ENCODE results near the gene SELENBP1. TPM values are rescaled to one million over a fixed set of nuclear protein-coding genes. Genes with fewer than 3 reads are reported as not detected.

SELENBP1 gene
- total and polyA plus RNA-seq, 9 donors: 29.6 to 117 (median 65.7) TPM

DNA sequence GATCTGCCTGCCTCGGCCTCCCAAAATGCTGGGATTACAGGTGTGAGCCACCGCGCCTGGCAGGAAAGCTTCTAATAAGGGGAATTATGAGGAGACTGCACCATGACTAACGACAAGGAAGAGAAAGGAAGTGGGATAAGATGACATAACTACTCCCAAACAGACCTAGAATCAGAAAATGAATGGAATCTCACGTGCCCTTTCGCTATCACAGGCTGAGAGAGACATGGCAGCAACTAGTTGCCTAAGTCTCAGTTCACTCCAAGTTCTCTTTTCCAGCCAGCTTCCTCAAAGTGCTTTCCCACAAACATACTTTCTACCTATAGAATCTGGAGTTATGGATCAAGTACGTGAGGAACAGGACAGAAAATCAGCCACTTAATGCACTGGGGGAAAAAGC, 47.3 kb downstream of the SELENBP1 start:
- intact Hi-C loops (cut with DNase I): loop anchor here in 1 of 4 donors (10.0 kb wide), 1 partner anchor 130 kb away; the partner anchor contains the start of genes PIP5K1A and VPS72

DNA sequence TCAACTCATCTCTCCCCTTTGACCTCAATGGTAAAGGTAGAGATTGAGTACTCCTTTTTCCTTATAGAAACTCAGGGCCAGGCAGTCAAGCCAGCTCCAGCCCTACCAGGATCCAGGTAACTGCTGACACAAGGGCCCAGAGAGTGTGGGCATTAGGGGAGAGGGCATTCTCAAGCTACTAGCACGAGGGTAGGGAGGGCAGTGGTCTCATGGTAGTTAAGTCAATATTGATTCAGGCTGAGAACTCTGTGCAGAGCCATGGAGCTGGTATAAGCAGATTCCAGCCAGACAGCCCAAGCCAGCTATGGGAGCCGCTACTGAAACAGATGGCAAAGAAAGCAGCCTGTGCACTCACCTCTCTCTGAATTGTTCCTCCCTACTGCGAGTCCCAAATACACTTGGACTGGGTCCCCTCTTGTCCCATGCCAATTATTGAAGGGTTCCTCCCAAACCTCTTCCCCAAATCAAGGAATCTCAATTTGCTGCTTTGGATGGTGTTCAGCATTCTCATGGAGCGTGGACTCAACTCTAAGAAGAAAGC, 48.0 kb downstream of the SELENBP1 start:
- H3K9me3 ChIP-seq: no peaks in the 10 kb centered on the region
- intact Hi-C loops (cut with DNase I): loop anchor here in 1 of 4 donors (10.0 kb wide), 1 partner anchor 130 kb away; the partner anchor contains the start of genes PIP5K1A and VPS72
- 90 to 92% (median 90%) methylated on average over 4 of the region's 4 CpGs for WGBS, 3 donors
- H3K4me3 ChIP-seq: no peak overlapping the region
- no peaks in the 10 kb centered on the region for H3K36me3 ChIP-seq
- H3K4me1 ChIP-seq (ENCODE audit: insufficient read depth): peaks cover 3% of the 10 kb centered on the region
- no peak overlapping the region for H3K27ac ChIP-seq
- no peak for DNase-seq
- TF ChIP-seq POLR2A (IDR thresholded peaks at IDR 0.05) (no peak), EP300 (IDR thresholded peaks at IDR 0.05) (no peak)
- TF ChIP-seq, protein P1, sequence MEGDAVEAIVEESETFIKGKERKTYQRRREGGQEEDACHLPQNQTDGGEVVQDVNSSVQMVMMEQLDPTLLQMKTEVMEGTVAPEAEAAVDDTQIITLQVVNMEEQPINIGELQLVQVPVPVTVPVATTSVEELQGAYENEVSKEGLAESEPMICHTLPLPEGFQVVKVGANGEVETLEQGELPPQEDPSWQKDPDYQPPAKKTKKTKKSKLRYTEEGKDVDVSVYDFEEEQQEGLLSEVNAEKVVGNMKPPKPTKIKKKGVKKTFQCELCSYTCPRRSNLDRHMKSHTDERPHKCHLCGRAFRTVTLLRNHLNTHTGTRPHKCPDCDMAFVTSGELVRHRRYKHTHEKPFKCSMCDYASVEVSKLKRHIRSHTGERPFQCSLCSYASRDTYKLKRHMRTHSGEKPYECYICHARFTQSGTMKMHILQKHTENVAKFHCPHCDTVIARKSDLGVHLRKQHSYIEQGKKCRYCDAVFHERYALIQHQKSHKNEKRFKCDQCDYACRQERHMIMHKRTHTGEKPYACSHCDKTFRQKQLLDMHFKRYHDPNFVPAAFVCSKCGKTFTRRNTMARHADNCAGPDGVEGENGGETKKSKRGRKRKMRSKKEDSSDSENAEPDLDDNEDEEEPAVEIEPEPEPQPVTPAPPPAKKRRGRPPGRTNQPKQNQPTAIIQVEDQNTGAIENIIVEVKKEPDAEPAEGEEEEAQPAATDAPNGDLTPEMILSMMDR (IDR thresholded peaks at IDR 0.05): no peak
- H3K27me3 ChIP-seq: no peaks in the 10 kb centered on the region

More for the DNA sequence above, 47.3 kb downstream of the SELENBP1 start:
- no peak overlapping the region for H3K4me3 ChIP-seq
- H3K27me3 ChIP-seq: no peaks in the 10 kb centered on the region
- H3K4me1 ChIP-seq (ENCODE audit: insufficient read depth): peaks cover 3% of the 10 kb centered on the region
- no peaks in the 10 kb centered on the region for H3K36me3 ChIP-seq
- 71 to 77% (median 74%) methylated on average over 7 of the region's 7 CpGs for WGBS, 3 donors
- H3K9me3 ChIP-seq: no peaks in the 10 kb centered on the region
- no peak for DNase-seq
- TF ChIP-seq EP300 (IDR thresholded peaks at IDR 0.05) (no peak), POLR2A (IDR thresholded peaks at IDR 0.05) (no peak)
- H3K27ac ChIP-seq: no peak overlapping the region

DNA sequence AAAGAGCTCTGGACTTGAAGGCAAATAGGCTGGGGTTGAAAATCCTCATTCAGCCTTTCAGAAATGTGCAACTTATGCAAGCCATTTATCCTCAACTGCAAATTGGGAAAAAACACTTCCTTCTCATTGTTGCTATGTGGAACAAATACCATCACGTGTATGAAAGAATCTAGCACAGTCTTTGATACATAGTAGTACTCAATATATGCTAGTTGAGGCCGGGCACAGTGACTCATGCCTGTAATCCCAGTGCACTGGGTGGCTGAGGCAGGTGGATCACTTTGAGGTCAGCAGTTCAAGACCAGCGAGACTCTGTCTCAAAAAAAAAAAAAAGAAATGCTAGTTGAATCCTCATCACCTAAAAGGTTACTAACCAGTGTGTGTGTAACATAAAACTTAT, 53.5 kb downstream of the SELENBP1 start:
- H3K9me3 ChIP-seq: no peaks in the 10 kb centered on the region
- intact Hi-C loops (cut with DNase I): no loop called here
- no peak for DNase-seq
- TF ChIP-seq EP300 (IDR thresholded peaks at IDR 0.05) (no peak), POLR2A (IDR thresholded peaks at IDR 0.05) (no peak)
- TF ChIP-seq, protein P1 (IDR thresholded peaks at IDR 0.05): no peak
- H3K27ac ChIP-seq: no peak overlapping the region
- H3K36me3 ChIP-seq: no peaks in the 10 kb centered on the region
- H3K27me3 ChIP-seq: no peaks in the 10 kb centered on the region
- peaks cover 8% of the 10 kb centered on the region for H3K4me1 ChIP-seq (ENCODE audit: insufficient read depth)
- WGBS, 3 donors: 70 to 73% (median 71%) methylated on average over 3 of the region's 3 CpGs
- H3K4me3 ChIP-seq: no peak overlapping the region

DNA sequence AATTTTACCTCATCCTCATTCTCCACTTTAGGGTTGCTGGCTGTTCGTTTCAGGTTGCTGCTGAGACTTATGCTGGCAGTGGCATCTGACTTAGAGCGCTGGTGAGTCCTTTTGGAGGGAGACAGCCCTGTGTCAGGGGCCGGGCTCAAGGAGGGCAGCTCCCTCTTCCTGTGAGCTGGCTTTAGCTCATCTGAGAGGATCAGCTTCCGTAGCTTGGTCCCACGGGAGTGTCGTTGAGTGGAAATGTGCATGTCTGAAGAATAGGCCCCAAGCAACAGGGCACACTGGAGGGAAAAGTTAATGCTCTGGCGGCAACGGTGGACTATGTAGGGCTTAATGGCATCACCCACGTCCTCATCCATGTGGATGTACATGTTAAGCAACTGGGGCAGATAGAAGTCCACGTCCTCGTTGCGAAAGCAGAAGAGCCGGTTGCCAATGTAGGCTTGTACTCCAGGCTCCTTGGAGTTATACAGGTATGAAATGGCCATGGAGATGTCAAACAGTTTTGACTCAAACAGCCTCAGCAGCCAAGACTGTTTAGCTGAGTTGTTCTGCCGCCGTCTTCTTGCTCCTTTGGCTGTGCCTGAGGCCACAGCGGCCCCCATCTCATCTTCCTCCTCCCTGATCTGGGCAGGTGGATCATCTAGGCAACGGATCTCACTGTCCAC, 56.8 kb downstream of the SELENBP1 start:
- Histone ChIP-seq H3K27ac (no peak overlapping the region), H3K4me1 (ENCODE audit: insufficient read depth) (peaks cover 22% of the 10 kb centered on the region), H3K9me3 (no peaks in the 10 kb centered on the region), H3K27me3 (no peaks in the 10 kb centered on the region), H3K36me3 (no peaks in the 10 kb centered on the region), H3K4me3 (no peak overlapping the region)
- intact Hi-C loops (cut with DNase I): no loop called here
- WGBS, 3 donors: 86 to 92% (median 89%) methylated on average over 17 of the region's 17 CpGs
- no peak for DNase-seq
- TF ChIP-seq, protein P1 (IDR thresholded peaks at IDR 0.05): no peak
- TF ChIP-seq POLR2A (IDR thresholded peaks at IDR 0.05) (no peak), EP300 (IDR thresholded peaks at IDR 0.05) (no peak)

Other genes with a start within 250 kb of the SELENBP1 start
- gene SEMA6C, start 226.1 kb downstream of the SELENBP1 start, total RNA-seq: 10 to 100 TPM in 5 of 7 donors, 1 to 10 TPM in 2; 8.0 to 18.0 (median 14.7) TPM
- 10 to 100 TPM in 1 of 2 donors, 1 to 10 TPM in 1; 5.0 to 13.4 TPM for gene SEMA6C, start 226.1 kb downstream of the SELENBP1 start, polyA plus RNA-seq
- 1 to 10 TPM in 5 of 7 donors, under 1 TPM in 2; 0.48 to 3.8 (median 1.2) TPM for gene TNFAIP8L2, start 216.1 kb downstream of the SELENBP1 start, total RNA-seq
- gene TNFAIP8L2, start 216.1 kb downstream of the SELENBP1 start, polyA plus RNA-seq: 1 to 10 TPM; 2.1 to 4.6 TPM
- gene LYSMD1, start 206.8 kb downstream of the SELENBP1 start, total RNA-seq: 10 to 100 TPM; 12.6 to 20.3 (median 14.3) TPM
- gene LYSMD1, start 206.8 kb downstream of the SELENBP1 start, polyA plus RNA-seq: 10 to 100 TPM; 14.3 to 15.5 TPM
- gene SCNM1, start 206.6 kb downstream of the SELENBP1 start, total RNA-seq: 10 to 100 TPM; 18.6 to 32.7 (median 22.7) TPM
- 10 to 100 TPM; 33.0 to 38.9 TPM for gene SCNM1, start 206.6 kb downstream of the SELENBP1 start, polyA plus RNA-seq
- gene TMOD4, start 196.7 kb downstream of the SELENBP1 start, total RNA-seq: 1 to 10 TPM in 2 of 7 donors, under 1 TPM in 3, not detected in 2; 0.42 to 1.4 (median 0.88) TPM
- under 1 TPM in 1 of 2 donors, not detected in 1; 0.15 TPM for gene TMOD4, start 196.7 kb downstream of the SELENBP1 start, polyA plus RNA-seq
- 10 to 100 TPM; 24.5 to 53.1 (median 48.9) TPM for gene VPS72, start 182.5 kb downstream of the SELENBP1 start, total RNA-seq
- 10 to 100 TPM; 42.2 to 78.4 TPM for gene VPS72, start 182.5 kb downstream of the SELENBP1 start, polyA plus RNA-seq
- 10 to 100 TPM; 33.0 to 62.8 (median 47.5) TPM for gene PIP5K1A, start 174.2 kb downstream of the SELENBP1 start, total RNA-seq
- 10 to 100 TPM; 19.8 to 50.4 TPM for gene PIP5K1A, start 174.2 kb downstream of the SELENBP1 start, polyA plus RNA-seq
- gene PSMD4, start 118.0 kb downstream of the SELENBP1 start, total RNA-seq: 100 to 1,000 TPM in 4 of 7 donors, 10 to 100 TPM in 3; 78.1 to 117 (median 108) TPM
- 100 to 1,000 TPM; 116 to 167 TPM for gene PSMD4, start 118.0 kb downstream of the SELENBP1 start, polyA plus RNA-seq
- 10 to 100 TPM; 20.6 to 37.2 (median 27.6) TPM for gene ZNF687, start 90.4 kb downstream of the SELENBP1 start, total RNA-seq
- 10 to 100 TPM in 1 of 2 donors, 1 to 10 TPM in 1; 6.4 to 16.3 TPM for gene ZNF687, start 90.4 kb downstream of the SELENBP1 start, polyA plus RNA-seq
- 10 to 100 TPM; 39.8 to 88.9 (median 63.8) TPM for gene PI4KB, start 45.3 kb downstream of the SELENBP1 start, total RNA-seq
- gene PI4KB, start 45.3 kb downstream of the SELENBP1 start, polyA plus RNA-seq: 10 to 100 TPM; 40.4 to 65.1 TPM
- gene RFX5, start 25.5 kb downstream of the SELENBP1 start, total RNA-seq: 10 to 100 TPM; 11.8 to 27.9 (median 22.6) TPM
- 10 to 100 TPM; 12.1 to 38.7 TPM for gene RFX5, start 25.5 kb downstream of the SELENBP1 start, polyA plus RNA-seq
- 100 to 1,000 TPM; 190 to 219 (median 206) TPM for gene PSMB4, start 26.9 kb upstream of the SELENBP1 start, total RNA-seq
- gene PSMB4, start 26.9 kb upstream of the SELENBP1 start, polyA plus RNA-seq: 100 to 1,000 TPM; 221 to 274 TPM
- 100 to 1,000 TPM in 5 of 7 donors, 10 to 100 TPM in 2; 54.8 to 151 (median 104) TPM for gene POGZ, start 86.8 kb upstream of the SELENBP1 start, total RNA-seq
- 100 to 1,000 TPM in 1 of 2 donors, 10 to 100 TPM in 1; 34.6 to 110 TPM for gene POGZ, start 86.8 kb upstream of the SELENBP1 start, polyA plus RNA-seq
- gene CGN, start 138.7 kb upstream of the SELENBP1 start, total RNA-seq: 10 to 100 TPM in 1 of 7 donors, 1 to 10 TPM in 6; 3.2 to 26.8 (median 5.3) TPM
- 1 to 10 TPM; 1.0 to 4.3 TPM for gene CGN, start 138.7 kb upstream of the SELENBP1 start, polyA plus RNA-seq
- 10 to 100 TPM in 1 of 7 donors, 1 to 10 TPM in 6; 5.0 to 10.1 (median 7.3) TPM for gene TUFT1, start 167.6 kb upstream of the SELENBP1 start, total RNA-seq
- gene TUFT1, start 167.6 kb upstream of the SELENBP1 start, polyA plus RNA-seq: 10 to 100 TPM in 1 of 2 donors, 1 to 10 TPM in 1; 6.6 to 10.2 TPM
- gene SNX27, start 239.3 kb upstream of the SELENBP1 start, total RNA-seq: 10 to 100 TPM; 20.5 to 42.7 (median 35.9) TPM
- gene SNX27, start 239.3 kb upstream of the SELENBP1 start, polyA plus RNA-seq: 10 to 100 TPM in 1 of 2 donors, 1 to 10 TPM in 1; 9.5 to 18.4 TPM

All from ovary (tissue), 9 donors.